Mesothelial cell of epicardium (in vitro differentiated cells): ENCODE measurements around the gene TEX19. TPM values are rescaled to one million over a fixed set of nuclear protein-coding genes. Genes with fewer than 3 reads are reported as not detected.
"Not testable (repeated sequence)": the region's sequence is repeated elsewhere in the genome, so short reads cannot be mapped to it uniquely, and the experiment has no call there.

ENCODE experiments used
- DNase-seq, 2 experiments: peaks; one replicate each; pipeline ENCODE4 v3.0.0; 2021; ENCODE audit warnings: low spot score in 2 of 2; ENCODE audit not compliant: unreplicated experiment in 2 of 2
- H3K27ac Mint-ChIP-seq: 2 replicates; pipeline ENCODE4 v1.8.0; 2021; ENCODE audit warnings: mixed read lengths
- H3K27me3 Mint-ChIP-seq: 2 replicates; pipeline ENCODE4 v1.8.0; 2021; ENCODE audit warnings: low read depth, mixed read lengths
- H3K36me3 Mint-ChIP-seq: 2 replicates; pipeline ENCODE4 v1.8.0; 2021; ENCODE audit warnings: mixed read lengths
- H3K4me1 Mint-ChIP-seq: 2 replicates; pipeline ENCODE4 v1.8.0; 2021; ENCODE audit warnings: mixed read lengths
- H3K4me3 Mint-ChIP-seq: 2 replicates; pipeline ENCODE4 v1.8.0; 2021; ENCODE audit warnings: mild to moderate bottlenecking, moderate library complexity, mixed read lengths
- H3K9me3 Mint-ChIP-seq: 2 replicates; pipeline ENCODE4 v1.8.0; 2021; ENCODE audit warnings: mixed read lengths
- CTCF ChIP-seq: fragments of 200-600 bp; sonication (generic); IDR thresholded peaks from one replicate; pipeline ENCODE4 v1.5.0; 2021; ENCODE audit warnings: antibody characterized with exemption; ENCODE audit not compliant: unreplicated experiment
- total RNA-seq: library from RNA; stranded (reverse); gene quantifications from 3 replicates; pipeline ENCODE4 v1.2.1, GENCODE V29; 2021

The TEX19 gene
- total RNA-seq, 1 donor from 2014 or later, result 0.16 TPM

GRCh38 chr17:82345151-82345976, 13.7 kb upstream of the TEX19 start:
- TF ChIP-seq CTCF, result no peak
- no peak for DNase-seq
- Mint-ChIP-seq H3K4me1 (peaks cover 28% of the 10 kb centered on the region), H3K4me3 (no peak overlapping the region), H3K9me3 (peaks cover 4% of the 10 kb centered on the region), H3K36me3 (peaks cover 4% of the 10 kb centered on the region), H3K27me3 (no peaks in the 10 kb centered on the region), H3K27ac (peak overlapping the region; percentile 72)

GRCh38 chr17:82346342-82347300, 12.4 kb upstream of the TEX19 start:
- no peak for TF ChIP-seq CTCF
- Mint-ChIP-seq H3K4me3 (no peak overlapping the region), H3K27ac (peak overlapping the region; percentile 77), H3K4me1 (peaks cover 28% of the 10 kb centered on the region), H3K27me3 (no peaks in the 10 kb centered on the region), H3K36me3 (peaks cover 2% of the 10 kb centered on the region), H3K9me3 (no peaks in the 10 kb centered on the region)
- no peak for DNase-seq

GRCh38 chr17:82347994-82348393, 11.1 kb upstream of the TEX19 start:
- not testable (repeated sequence) for DNase-seq, H3K9me3 Mint-ChIP-seq, H3K27me3 Mint-ChIP-seq, H3K4me3 Mint-ChIP-seq, H3K36me3 Mint-ChIP-seq
- Mint-ChIP-seq H3K27ac (peak overlapping the region; percentile 53), H3K4me1 (peaks cover 31% of the 10 kb centered on the region)

- peaks cover 31% of the 10 kb centered on the region for H3K4me1 Mint-ChIP-seq
- DNase-seq, result no peak
- no peaks in the 10 kb centered on the region for H3K36me3 Mint-ChIP-seq
- H3K4me3 Mint-ChIP-seq, result no peak overlapping the region
- no peaks in the 10 kb centered on the region for H3K27me3 Mint-ChIP-seq
- H3K27ac Mint-ChIP-seq, result peak overlapping the region; percentile 93
- TF ChIP-seq CTCF, result no peak
- no peaks in the 10 kb centered on the region for H3K9me3 Mint-ChIP-seq
Observed at GRCh38 chr17:82348434-82348833, 10.6 kb upstream of the TEX19 start.

- Mint-ChIP-seq H3K27me3 (no peaks in the 10 kb centered on the region), H3K4me3 (peak overlapping the region; percentile 28), H3K36me3 (no peaks in the 10 kb centered on the region), H3K9me3 (no peaks in the 10 kb centered on the region), H3K27ac (peak overlapping the region; percentile 93), H3K4me1 (peaks cover 31% of the 10 kb centered on the region)
- no peak for TF ChIP-seq CTCF
- no peak for DNase-seq
Observed at GRCh38 chr17:82348866-82349265, 10.2 kb upstream of the TEX19 start.

- Mint-ChIP-seq H3K27me3 (no peaks in the 10 kb centered on the region), H3K36me3 (no peaks in the 10 kb centered on the region), H3K9me3 (no peaks in the 10 kb centered on the region), H3K27ac (peak overlapping the region; percentile 93), H3K4me1 (peaks cover 30% of the 10 kb centered on the region), H3K4me3 (peak overlapping the region; percentile 28)
- no peak for TF ChIP-seq CTCF
- DNase-seq, result no peak
Observed at GRCh38 chr17:82349287-82349701, 9.8 kb upstream of the TEX19 start.
